ENCODE measurements around the gene ADAM12. TPM values are rescaled to one million over a fixed set of nuclear protein-coding genes. Genes with fewer than 3 reads are reported as not detected.
"Not testable (repeated sequence)": the region's sequence is repeated elsewhere in the genome, so short reads cannot be mapped to it uniquely, and the experiment has no call there.

Gene ADAM12
- total RNA-seq, 1 donor from 2014 or later: 8.0 TPM

GRCh38 chr10:126349676-126350075, 38.6 kb downstream of the ADAM12 start:
- H3K36me3 Mint-ChIP-seq: no peaks in the 10 kb centered on the region
- Histone ChIP-seq H3K4me2 (no peak overlapping the region), H3K4me3 (no peak overlapping the region), H3K9me3 (ENCODE audit: low read depth) (peaks cover 5% of the 10 kb centered on the region), H4K20me1 (ENCODE audit: low read depth) (no peaks in the 10 kb centered on the region), H3F3A (ENCODE audit: low read depth) (peaks cover 7% of the 10 kb centered on the region), H2AFZ (replicated peaks) (no peak overlapping the region), H3K4me1 (peaks cover 14% of the 10 kb centered on the region), H3K27ac (no peak overlapping the region), H3K79me2 (ENCODE audit: low read depth) (no peaks in the 10 kb centered on the region), H3K9ac (no peak overlapping the region), H3K36me3 (no peaks in the 10 kb centered on the region), H3K27me3 (no peaks in the 10 kb centered on the region)
- no peak overlapping the region for H3K4me3 Mint-ChIP-seq
- H3K27me3 Mint-ChIP-seq (ENCODE audit: insufficient read depth, low read depth): peaks cover 3% of the 10 kb centered on the region
- TF ChIP-seq EZH2 (IDR thresholded peaks at IDR 0.05) (no peak), CTCF (IDR thresholded peaks at IDR 0.05) (no peak), EZH2phosphoT487 (IDR thresholded peaks at IDR 0.05) (no peak)
- no peaks in the 10 kb centered on the region for H3K9me3 Mint-ChIP-seq
- H3K4me1 Mint-ChIP-seq: peaks cover 14% of the 10 kb centered on the region
- no peak for DNase-seq (ENCODE audit: low spot score)
- no peak overlapping the region for H3K27ac Mint-ChIP-seq

GRCh38 chr10:126349101-126349500, 39.2 kb downstream of the ADAM12 start:
- H3K9me3 ChIP-seq (ENCODE audit: low read depth): peaks cover 5% of the 10 kb centered on the region
- Mint-ChIP-seq H3K27me3 (ENCODE audit: insufficient read depth, low read depth) (peaks cover 3% of the 10 kb centered on the region), H3K36me3 (no peaks in the 10 kb centered on the region), H3K27ac (no peak overlapping the region), H3K9me3 (peaks cover 4% of the 10 kb centered on the region), H3K4me3 (no peak overlapping the region), H3K4me1 (peaks cover 13% of the 10 kb centered on the region)
- no peaks in the 10 kb centered on the region for H3K79me2 ChIP-seq (ENCODE audit: low read depth)
- TF ChIP-seq CTCF (IDR thresholded peaks at IDR 0.05): no peak
- TF ChIP-seq EZH2phosphoT487 (IDR thresholded peaks at IDR 0.05): no peak
- peaks cover 14% of the 10 kb centered on the region for H3K4me1 ChIP-seq
- H4K20me1 ChIP-seq (ENCODE audit: low read depth): no peaks in the 10 kb centered on the region
- H3K27ac ChIP-seq: no peak overlapping the region
- H2AFZ ChIP-seq (replicated peaks): no peak overlapping the region
- DNase-seq (ENCODE audit: low spot score): no peak
- no peaks in the 10 kb centered on the region for H3K36me3 ChIP-seq
- no peak overlapping the region for H3K4me3 ChIP-seq
- no peak overlapping the region for H3K4me2 ChIP-seq
- H3F3A ChIP-seq (ENCODE audit: low read depth): peaks cover 7% of the 10 kb centered on the region
- no peak overlapping the region for H3K9ac ChIP-seq
- H3K27me3 ChIP-seq: no peaks in the 10 kb centered on the region

- not testable (repeated sequence) for H3K27me3 Mint-ChIP-seq (ENCODE audit: insufficient read depth, low read depth); H3K27me3 ChIP-seq; H3K4me3 Mint-ChIP-seq; H2AFZ ChIP-seq (replicated peaks); H3K4me3 ChIP-seq; H3K4me2 ChIP-seq; H3K9me3 ChIP-seq (ENCODE audit: low read depth); DNase-seq (ENCODE audit: low spot score); H3K36me3 Mint-ChIP-seq; H3K27ac ChIP-seq; H3K9ac ChIP-seq; H3K36me3 ChIP-seq; H3K9me3 Mint-ChIP-seq; H4K20me1 ChIP-seq (ENCODE audit: low read depth); H3K27ac Mint-ChIP-seq; H3K4me1 ChIP-seq; H3K4me1 Mint-ChIP-seq; H3K79me2 ChIP-seq (ENCODE audit: low read depth); H3F3A ChIP-seq (ENCODE audit: low read depth)
Observed at GRCh38 chr10:126343496-126343895, 44.8 kb downstream of the ADAM12 start.

GRCh38 chr10:126342680-126343079, 45.6 kb downstream of the ADAM12 start:
- DNase-seq (ENCODE audit: low spot score): no peak
- Histone ChIP-seq H3K27me3 (no peaks in the 10 kb centered on the region), H3K27ac (no peak overlapping the region), H3K9ac (no peak overlapping the region), H4K20me1 (ENCODE audit: low read depth) (no peaks in the 10 kb centered on the region), H3K79me2 (ENCODE audit: low read depth) (no peaks in the 10 kb centered on the region), H3K36me3 (no peaks in the 10 kb centered on the region), H2AFZ (replicated peaks) (no peak overlapping the region), H3K4me3 (no peak overlapping the region), H3K9me3 (ENCODE audit: low read depth) (peaks cover 4% of the 10 kb centered on the region), H3F3A (ENCODE audit: low read depth) (no peaks in the 10 kb centered on the region), H3K4me2 (no peak overlapping the region), H3K4me1 (no peaks in the 10 kb centered on the region)
- Mint-ChIP-seq H3K9me3 (peaks cover 4% of the 10 kb centered on the region), H3K36me3 (no peaks in the 10 kb centered on the region), H3K27me3 (ENCODE audit: insufficient read depth, low read depth) (no peaks in the 10 kb centered on the region), H3K27ac (no peak overlapping the region), H3K4me3 (no peak overlapping the region), H3K4me1 (no peaks in the 10 kb centered on the region)
- no peak for TF ChIP-seq EZH2 (IDR thresholded peaks at IDR 0.05)
- TF ChIP-seq CTCF (IDR thresholded peaks at IDR 0.05): no peak
- no peak for TF ChIP-seq EZH2phosphoT487 (IDR thresholded peaks at IDR 0.05)
